ENCODE results near the gene RAD1. TPM values are rescaled to one million over a fixed set of nuclear protein-coding genes. Genes with fewer than 3 reads are reported as not detected.

The RAD1 gene
- total and polyA plus RNA-seq, 2 of the 8 experiments (the other 6 are each of a cell fraction or from before 2014, with no cell fraction given) = 15.1 to 37.3 TPM

GRCh38 chr5:34899066-34899465 is 16.2 kb downstream of the RAD1 start (continued):
- TF ChIP-seq BRCA1 (IDR thresholded peaks at IDR 0.05; ENCODE audit: low read depth, low read length) (no peak), RNF2 (IDR thresholded peaks at IDR 0.05; ENCODE audit: borderline replicate concordance, low read depth, low read length, missing control alignments, poor library complexity, severe bottlenecking) (no peak), SP1 (IDR thresholded peaks at IDR 0.05; ENCODE audit: low read depth, low read length) (no peak), HDAC2 (IDR thresholded peaks at IDR 0.05; ENCODE audit: borderline replicate concordance in 1 of 2, low read depth in 2 of 2, low read length in 2 of 2) (no peak), RAD21 (IDR thresholded peaks at IDR 0.05 in 1 of 2, conservative IDR thresholded peaks at IDR 0.05 in 1 of 2; ENCODE audit: low read depth in 2 of 2, low read length in 2 of 2) (no peak), CTCF (IDR thresholded peaks at IDR 0.05; ENCODE audit: control extremely low read depth in 1 of 3, insufficient read depth in 1 of 3, low read depth in 1 of 3, low read length in 3 of 3) (no peak)

Data from H1 (cell line).